Neuronal stem cell (in vitro differentiated cells): ENCODE results near the gene ISCU.

Source experiments
- DNase-seq: peaks from one replicate; pipeline ENCODE4 v3.0.0-alpha.2; 2013; ENCODE audit warnings: low spot score
- H2AFZ ChIP-seq: one replicate; pipeline ENCODE4 v1.6.1; 2013; ENCODE audit warnings: mild to moderate bottlenecking, low read length, inconsistent platforms
- H2AK5ac ChIP-seq: 2 replicates; pipeline ENCODE4 v1.6.1; 2013; ENCODE audit warnings: low read depth, mild to moderate bottlenecking, inconsistent platforms, low read length, moderate library complexity, mixed read lengths
- H2BK120ac ChIP-seq: 2 replicates; pipeline ENCODE4 v1.6.1; 2013; ENCODE audit warnings: low read depth, mild to moderate bottlenecking, inconsistent platforms, low read length, moderate library complexity, mixed read lengths
- H2BK12ac ChIP-seq: one replicate; pipeline ENCODE4 v1.6.1; 2013; ENCODE audit warnings: low read length, inconsistent platforms
- H2BK15ac ChIP-seq: 2 replicates; pipeline ENCODE4 v1.6.1; 2013; ENCODE audit warnings: mild to moderate bottlenecking, low read length, inconsistent platforms, mixed read lengths
- H2BK5ac ChIP-seq: one replicate; pipeline ENCODE4 v1.6.1; 2013; ENCODE audit warnings: inconsistent platforms, mild to moderate bottlenecking, low read length, moderate library complexity
- H3K14ac ChIP-seq: one replicate; pipeline ENCODE4 v1.6.1; 2013; ENCODE audit warnings: low read length, inconsistent platforms
- H3K18ac ChIP-seq: 2 replicates; pipeline ENCODE4 v1.6.1; 2013; ENCODE audit warnings: low read length, inconsistent platforms
- H3K23ac ChIP-seq: 2 replicates; pipeline ENCODE4 v1.6.1; 2013; ENCODE audit warnings: low read depth, mild to moderate bottlenecking, mixed read lengths, low read length, inconsistent platforms; ENCODE audit not compliant: poor library complexity
- H3K27ac ChIP-seq: replicated peaks from 3 replicates; pipeline ENCODE4 v1.5.1; 2013; ENCODE audit warnings: low read length, inconsistent platforms
- H3K27me3 ChIP-seq, 3 experiments: 2 replicates each; pipeline ENCODE4 v1.6.1; 2013; ENCODE audit warnings: low read length in 3 of 3, mild to moderate bottlenecking in 2 of 3, inconsistent platforms in 1 of 3, low read depth in 1 of 3, mixed read lengths in 1 of 3, moderate library complexity in 1 of 3; ENCODE audit not compliant: control insufficient read depth in 3 of 3, insufficient read depth in 3 of 3
- H3K36me3 ChIP-seq, 2 donors: replicated peaks in 1 of 2; 2 replicates each; pipeline ENCODE4 v1.6.1; 2013; ENCODE audit warnings: low read length in 2 of 2; ENCODE audit not compliant: control insufficient read depth in 2 of 2, insufficient read depth in 2 of 2
- H3K4ac ChIP-seq: 2 replicates; pipeline ENCODE4 v1.6.1; 2013; ENCODE audit warnings: inconsistent platforms, mild to moderate bottlenecking, low read length, moderate library complexity
- H3K4me1 ChIP-seq, 2 donors: 1 replicate in 1 of 2; 2 replicates in 1 of 2; pipeline ENCODE4 v1.6.1; 2013; ENCODE audit warnings: low read length in 2 of 2, low read depth in 1 of 2; ENCODE audit not compliant: control insufficient read depth in 2 of 2, insufficient read depth in 1 of 2
- H3K4me2 ChIP-seq: one replicate; pipeline ENCODE4 v1.6.1; 2013; ENCODE audit warnings: mild to moderate bottlenecking, low read length, inconsistent platforms; ENCODE audit not compliant: insufficient read depth, poor library complexity, severe bottlenecking
- H3K4me3 ChIP-seq, 2 donors: 2 replicates each; pipeline ENCODE4 v1.5.1; 2013; ENCODE audit warnings: low read length in 2 of 2, mild to moderate bottlenecking in 2 of 2, inconsistent platforms in 1 of 2, moderate library complexity in 1 of 2
- H3K79me1 ChIP-seq: one replicate; pipeline ENCODE4 v1.6.1; 2013; ENCODE audit warnings: low read depth, mild to moderate bottlenecking, inconsistent platforms, low read length, moderate library complexity
- H3K9ac ChIP-seq: one replicate; pipeline ENCODE4 v1.6.1; 2013; ENCODE audit warnings: mild to moderate bottlenecking, low read depth, low read length, inconsistent platforms; ENCODE audit not compliant: poor library complexity
- H3K9me3 ChIP-seq, 2 donors: replicated peaks in 1 of 2; 2 replicates each; pipeline versions ENCODE3 to v1.6.1; 2013; ENCODE audit warnings: low read length in 2 of 2, mild to moderate bottlenecking in 2 of 2, inconsistent platforms in 1 of 2, low read depth in 1 of 2, mixed read lengths in 1 of 2, moderate library complexity in 1 of 2; ENCODE audit not compliant: control insufficient read depth in 2 of 2, insufficient read depth in 1 of 2
- H4K8ac ChIP-seq: one replicate; pipeline ENCODE4 v1.6.1; 2013; ENCODE audit warnings: low read depth, mild to moderate bottlenecking, inconsistent platforms, low read length, moderate library complexity
- H4K91ac ChIP-seq: one replicate; pipeline ENCODE4 v1.6.1; 2013; ENCODE audit warnings: low read length, low read depth, mild to moderate bottlenecking, inconsistent platforms; ENCODE audit not compliant: poor library complexity
- WGBS, 2 donors: extraction: QIAGEN DNeasy Blood & Tissue Kit; methylation state at CpG; one replicate each; pipeline ENCODE4 v1.1.7; 2013; ENCODE audit warnings: missing lambda C conversion rate in 2 of 2, mixed read lengths in 1 of 2; ENCODE audit not compliant: insufficient read length in 2 of 2, insufficient replicate concordance in 1 of 2; ENCODE audit errors: extremely low coverage in 2 of 2; 5-methylcytosine and 5-hydroxymethylcytosine counted together

The ISCU gene

GRCh38 chr12:108515916-108516315, 46.5 kb upstream of the ISCU start:
- WGBS, 2 donors = no CpG with 5 or more reads among the region's 5 CpGs
- H3K23ac ChIP-seq = peak overlapping the region; percentile 30
- H3K27ac ChIP-seq = no peak overlapping the region
- no peak for DNase-seq
- H4K91ac ChIP-seq = no peak overlapping the region
- no peak overlapping the region for H4K8ac ChIP-seq
- no peak overlapping the region for H3K18ac ChIP-seq
- peak overlapping the region; percentile 9 for H3K14ac ChIP-seq
- H3K9me3 ChIP-seq = peaks cover 0 to 5% of the 10 kb centered on the region in 2 donors
- no peak overlapping the region for H2BK120ac ChIP-seq
- H3K27me3 ChIP-seq = no peaks in the 10 kb centered on the region
- H3K4me2 ChIP-seq = peak overlapping the region; percentile 91
- H2BK12ac ChIP-seq = no peak overlapping the region
- peak overlapping the region; percentile 57 for H2AK5ac ChIP-seq
- H3K4me3 ChIP-seq = peak overlapping the region; percentile 94 to 97
- H3K4me1 ChIP-seq = peaks cover 5 to 11% of the 10 kb centered on the region in 2 donors
- H2BK15ac ChIP-seq = no peak overlapping the region
- no peak overlapping the region for H3K4ac ChIP-seq
- H3K79me1 ChIP-seq = peaks cover 7% of the 10 kb centered on the region
- peaks cover 34 to 44% of the 10 kb centered on the region in 2 donors for H3K36me3 ChIP-seq
- H3K9ac ChIP-seq = peak overlapping the region; percentile 88
- peak overlapping the region; percentile 72 for H2BK5ac ChIP-seq
- peak overlapping the region; percentile 95 for H2AFZ ChIP-seq

GRCh38 chr12:108516511-108517275, 45.7 kb upstream of the ISCU start:
- H2BK5ac ChIP-seq = no peak overlapping the region
- no peak overlapping the region for H2BK15ac ChIP-seq
- no peak overlapping the region for H3K23ac ChIP-seq
- no peak overlapping the region for H3K18ac ChIP-seq
- H3K4me1 ChIP-seq = peaks cover 5 to 11% of the 10 kb centered on the region in 2 donors
- peak overlapping the region; percentile 97 for H4K8ac ChIP-seq
- H3K4me2 ChIP-seq = no peak overlapping the region
- peaks cover 0 to 5% of the 10 kb centered on the region in 2 donors for H3K9me3 ChIP-seq
- H3K36me3 ChIP-seq = peaks cover 40 to 52% of the 10 kb centered on the region in 2 donors
- H2AK5ac ChIP-seq = peak overlapping the region; percentile 57
- H3K9ac ChIP-seq = no peak overlapping the region
- H3K4me3 ChIP-seq = peak overlapping the region; percentile 13 to 94
- H3K27me3 ChIP-seq = no peaks in the 10 kb centered on the region
- H2BK12ac ChIP-seq = no peak overlapping the region
- H2AFZ ChIP-seq = no peak overlapping the region
- peaks cover 8% of the 10 kb centered on the region for H3K79me1 ChIP-seq
- H3K4ac ChIP-seq = no peak overlapping the region
- no CpG with 5 or more reads among the region's 23 CpGs for WGBS, 2 donors
- no peak overlapping the region for H4K91ac ChIP-seq
- no peak overlapping the region for H3K27ac ChIP-seq
- no peak for DNase-seq
- no peak overlapping the region for H2BK120ac ChIP-seq
- no peak overlapping the region for H3K14ac ChIP-seq

GRCh38 chr12:108517288-108518100, 44.9 kb upstream of the ISCU start:
- Histone ChIP-seq H2AFZ (no peak overlapping the region), H3K4me1 (peaks cover 5 to 11% of the 10 kb centered on the region in 2 donors), H2BK15ac (no peak overlapping the region), H3K36me3 (peaks cover 42 to 60% of the 10 kb centered on the region in 2 donors), H3K27ac (no peak overlapping the region), H3K4me2 (no peak overlapping the region), H2BK5ac (no peak overlapping the region), H3K4ac (no peak overlapping the region), H4K91ac (no peak overlapping the region), H3K27me3 (no peaks in the 10 kb centered on the region), H2BK120ac (no peak overlapping the region), H3K23ac (no peak overlapping the region), H3K4me3 (no peak overlapping the region), H2AK5ac (no peak overlapping the region), H3K9me3 (peaks cover 0 to 5% of the 10 kb centered on the region in 2 donors), H3K18ac (no peak overlapping the region), H3K9ac (no peak overlapping the region), H4K8ac (peak overlapping the region; percentile 97), H3K79me1 (peaks cover 8% of the 10 kb centered on the region), H2BK12ac (no peak overlapping the region), H3K14ac (no peak overlapping the region)
- no peak for DNase-seq
- WGBS, 2 donors = no CpG with 5 or more reads among the region's 12 CpGs
